ENCODE measurements around the gene SUMO2. TPM values are rescaled to one million over a fixed set of nuclear protein-coding genes. Genes with fewer than 3 reads are reported as not detected.
A peak's percentile ranks its signal among the peaks of the same experiment; 100 is the strongest.

Gene SUMO2
- total and polyA plus RNA-seq, 9 of the 15 experiments (the other 6 are each of a cell fraction or from before 2014, with no cell fraction given), result 157 to 733 (median 419) TPM

- DNase-seq (ENCODE audit: extremely low read depth in 1 of 4, low spot score in 3 of 4) (no peak), ATAC-seq (no peak), FAIRE-seq (no peak)
- Histone ChIP-seq H3K36me3 (ENCODE audit: control insufficient read depth, insufficient read depth, low read length) (peaks cover 97% of the 10 kb centered on the region), H3K4me1 (replicated peaks in 1 of 2; ENCODE audit: control insufficient read depth in 2 of 2, insufficient read depth in 2 of 2, low read length in 2 of 2) (peaks cover 0 to 5% of the 10 kb centered on the region in 2 experiments; a peak in 2 of 5 replicates), H2AFZ (ENCODE audit: low read depth, low read length) (no peak overlapping the region), H3K9me3 (replicated peaks; ENCODE audit: control insufficient read depth, insufficient read depth, low read depth, low read length) (no peaks in the 10 kb centered on the region), H3K79me2 (ENCODE audit: control insufficient read depth, insufficient read depth, low read length) (peaks cover 85% of the 10 kb centered on the region), H3K4me3 (no peak overlapping the region), H3K4me2 (ENCODE audit: insufficient read depth, low read length) (no peak overlapping the region), H3K27ac (ENCODE audit: extremely low read depth, low read depth, low read length) (no peak overlapping the region), H3K9me1 (ENCODE audit: control insufficient read depth, insufficient read depth, low read length) (no peaks in the 10 kb centered on the region), H3K27me3 (ENCODE audit: control insufficient read depth in 2 of 2, insufficient read depth in 2 of 2, low read length in 2 of 2) (no peaks in the 10 kb centered on the region), H3K9ac (ENCODE audit: insufficient read depth in 1 of 2, low read depth in 2 of 2, low read length in 2 of 2) (no peak overlapping the region), H4K20me1 (replicated peaks; ENCODE audit: control insufficient read depth, insufficient read depth, low read length) (peaks cover 4% of the 10 kb centered on the region; the same call in 1 of the 2 replicates)
- ChIA-PET CTCF (ENCODE audit: low intra/inter-chr PET ratio) (no interaction called here), POLR2A (interaction anchor here (0.8 to 7.1 kb wide), 10 partner anchors 8 to 163 kb away, joined by 3 to 55 read pairs (median 5); partner anchors contain the start of genes JPT1, MRPL58 and SUMO2)
- in situ Hi-C loops (cut with MboI) (no loop called here), intact Hi-C loops (cut with micrococcal nuclease) (no loop called here)
- BruUV-seq (replicated peaks), result no TSS peak
- WGBS (ENCODE audit: insufficient coverage, low coverage, missing lambda C conversion rate), result 94% methylated on average over 9 of the region's 11 CpGs
- TF ChIP-seq TCFL5 (CRISPR knock-in tag; conservative IDR thresholded peaks at IDR 0.05) (no peak), POLR2A (conservative IDR thresholded peaks at IDR 0.05) (peak; percentile 59; the same call in 1 of the 2 replicates), PTRF (tag; IDR thresholded peaks at IDR 0.05) (no peak), CBFB (CRISPR knock-in tag; IDR thresholded peaks at IDR 0.05) (no peak), RBFOX2 (IDR thresholded peaks at IDR 0.05; ENCODE audit: low read depth, low read length) (0 out of 2 replicates have a peak, but pooled peaks have one; percentile 29), SREBF1 (IDR thresholded peaks at IDR 0.05; ENCODE audit: borderline replicate concordance, low read depth, low read length) (no peak), CREM (IDR thresholded peaks at IDR 0.05; ENCODE audit: low read depth) (no peak), MLX (CRISPR knock-in tag; conservative IDR thresholded peaks at IDR 0.05) (no peak), MIER1 (IDR thresholded peaks at IDR 0.05; ENCODE audit: low read depth) (no peak), MAX (CRISPR knock-in tag; IDR thresholded peaks at IDR 0.05) (no peak), CTCF (IDR thresholded peaks at IDR 0.05 in 2 of 3, conservative IDR thresholded peaks at IDR 0.05 in 1 of 3; ENCODE audit: insufficient read depth in 2 of 3, low read depth in 1 of 3, low read length in 3 of 3) (no peak), ZBTB17 (CRISPR knock-in tag; IDR thresholded peaks at IDR 0.05) (no peak), POLR2AphosphoS5 (IDR thresholded peaks at IDR 0.05; ENCODE audit: control insufficient read depth, insufficient read depth, low read depth, low read length) (peak; percentile 42; the same call in 1 of the 2 replicates), KAT7 (CRISPR knock-in tag; IDR thresholded peaks at IDR 0.05; ENCODE audit: borderline replicate concordance) (no peak), STAG1 (CRISPR knock-in tag; IDR thresholded peaks at IDR 0.05; ENCODE audit: borderline replicate concordance) (no peak), HDGF (IDR thresholded peaks at IDR 0.05) (no peak), MED1 (CRISPR knock-in tag; IDR thresholded peaks at IDR 0.05; ENCODE audit: borderline replicate concordance) (no peak), CCNT2 (IDR thresholded peaks at IDR 0.05; ENCODE audit: borderline replicate concordance, extremely low read depth, insufficient read length, low read depth, low read length) (no peak), ZNF398 (CRISPR knock-in tag; IDR thresholded peaks at IDR 0.05) (no peak), RB1 (IDR thresholded peaks at IDR 0.05; ENCODE audit: low read depth) (no peak)
These were observed 7.8 kb downstream of the SUMO2 start for GRCh38 chr17:75174996-75175395.

Data from K562 (cell line).